NCI-H1694 (cell line): ENCODE results near the gene TMEM218.
"Not testable (repeated sequence)": the region's sequence is repeated elsewhere in the genome, so short reads cannot be mapped to it uniquely, and the experiment has no call there.

Experiments used
- DNase-seq: peaks from one replicate; lab custom pipeline; 2025; lab: John Stamatoyannopoulos, UW

TMEM218 gene

DNA sequence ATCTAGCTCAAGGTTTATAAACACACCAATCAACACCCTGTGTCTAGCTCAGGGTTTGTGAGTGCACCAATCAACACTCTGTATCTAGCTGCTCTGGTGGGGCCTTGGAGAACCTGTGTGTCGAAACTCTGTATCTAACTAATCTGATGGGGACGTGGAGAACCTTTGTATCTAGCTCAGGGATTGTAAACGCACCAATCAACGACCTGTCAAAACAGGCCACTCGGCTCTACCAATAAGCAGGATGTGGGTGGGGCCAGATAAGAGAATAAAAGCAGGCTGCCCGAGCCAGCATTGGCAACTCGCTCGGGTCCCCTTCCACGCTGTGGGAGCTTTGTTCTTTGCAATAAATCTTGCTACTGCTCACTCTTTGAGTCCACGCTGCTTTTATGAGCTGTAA, 21.3 kb downstream of the TMEM218 start:
- not testable (repeated sequence) for DNase-seq

DNA sequence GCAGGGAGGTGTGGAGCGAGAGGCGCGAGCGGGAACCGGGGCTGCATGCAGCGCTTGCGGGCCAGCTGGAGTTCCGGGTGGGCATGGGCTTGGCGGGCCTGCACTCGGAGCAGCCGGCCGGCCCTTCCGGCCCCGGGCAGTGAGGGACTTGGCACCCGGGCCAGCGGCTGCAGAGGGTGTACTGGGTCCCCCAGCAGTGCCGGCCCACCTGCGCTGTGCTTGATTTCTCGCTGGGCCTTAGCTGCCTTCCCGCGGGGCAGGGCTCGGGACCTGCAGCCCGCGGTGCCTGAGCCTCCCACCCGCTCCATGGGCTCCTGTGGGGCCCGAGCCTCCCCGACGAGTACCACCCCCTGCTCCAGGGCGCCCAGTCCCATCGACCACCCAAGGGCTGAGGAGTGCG, 21.9 kb downstream of the TMEM218 start:
- DNase-seq: not testable (repeated sequence)

DNA sequence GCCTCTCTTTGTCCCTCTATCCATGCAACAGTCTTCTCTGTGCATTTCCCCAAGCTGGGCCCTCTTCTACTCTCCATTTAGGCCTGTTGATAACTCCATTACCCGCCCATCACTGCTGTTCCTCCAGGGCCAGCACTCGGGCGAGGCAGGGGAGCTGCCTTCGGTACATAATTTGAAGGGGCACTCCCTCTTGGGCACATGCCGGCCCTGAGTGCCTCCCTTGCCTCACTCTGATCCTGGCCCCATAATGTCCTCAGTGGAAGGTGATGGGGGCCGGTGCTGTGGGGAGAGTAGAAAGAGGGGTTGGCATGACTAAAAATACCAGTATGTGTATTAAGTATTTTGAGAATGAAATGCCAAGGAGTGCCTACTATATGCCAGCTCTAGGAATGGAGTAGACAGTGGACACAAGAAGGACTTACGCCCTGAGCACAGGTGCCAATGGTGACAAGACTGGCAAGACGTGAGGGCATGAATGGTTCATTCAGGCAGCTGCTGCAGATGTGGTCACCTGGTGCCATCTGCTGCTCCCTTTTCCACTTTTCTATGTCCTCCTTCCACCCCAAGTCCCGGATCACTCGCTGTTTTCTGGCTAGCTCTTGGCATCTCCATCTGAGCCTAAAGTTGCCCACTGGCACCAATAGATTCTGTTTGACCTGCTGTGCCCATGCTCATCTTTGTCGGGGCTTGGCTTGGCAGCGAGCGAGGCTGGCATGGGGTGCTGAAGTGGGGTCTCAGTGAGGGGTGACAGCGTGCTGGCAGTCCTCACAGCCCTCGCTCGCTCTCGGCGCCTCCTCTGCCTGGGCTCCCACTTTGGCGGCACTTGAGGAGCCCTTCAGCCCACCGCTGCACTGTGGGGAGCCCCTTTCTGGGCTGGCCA, 22.6 kb downstream of the TMEM218 start:
- no peak for DNase-seq

DNA sequence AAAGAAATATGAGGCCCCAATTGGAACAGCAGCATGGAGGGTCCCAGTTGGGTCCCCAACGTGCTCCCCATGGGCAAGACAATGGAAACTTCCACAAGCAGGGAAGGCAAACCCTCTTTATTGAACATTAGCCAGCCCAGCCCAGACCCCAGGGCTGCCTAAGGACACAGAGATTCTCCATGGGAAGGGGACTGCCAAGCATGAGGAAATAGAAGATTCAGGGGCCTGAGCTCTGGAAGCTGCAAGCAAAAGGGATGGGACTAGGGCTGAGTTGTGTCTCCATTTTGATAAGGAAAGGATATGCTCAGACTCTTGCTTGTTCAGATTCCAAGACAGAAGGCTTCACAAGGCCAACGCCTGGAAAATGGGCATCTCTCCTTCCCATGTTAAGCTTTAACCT, 23.3 kb downstream of the TMEM218 start:
- DNase-seq: no peak

DNA sequence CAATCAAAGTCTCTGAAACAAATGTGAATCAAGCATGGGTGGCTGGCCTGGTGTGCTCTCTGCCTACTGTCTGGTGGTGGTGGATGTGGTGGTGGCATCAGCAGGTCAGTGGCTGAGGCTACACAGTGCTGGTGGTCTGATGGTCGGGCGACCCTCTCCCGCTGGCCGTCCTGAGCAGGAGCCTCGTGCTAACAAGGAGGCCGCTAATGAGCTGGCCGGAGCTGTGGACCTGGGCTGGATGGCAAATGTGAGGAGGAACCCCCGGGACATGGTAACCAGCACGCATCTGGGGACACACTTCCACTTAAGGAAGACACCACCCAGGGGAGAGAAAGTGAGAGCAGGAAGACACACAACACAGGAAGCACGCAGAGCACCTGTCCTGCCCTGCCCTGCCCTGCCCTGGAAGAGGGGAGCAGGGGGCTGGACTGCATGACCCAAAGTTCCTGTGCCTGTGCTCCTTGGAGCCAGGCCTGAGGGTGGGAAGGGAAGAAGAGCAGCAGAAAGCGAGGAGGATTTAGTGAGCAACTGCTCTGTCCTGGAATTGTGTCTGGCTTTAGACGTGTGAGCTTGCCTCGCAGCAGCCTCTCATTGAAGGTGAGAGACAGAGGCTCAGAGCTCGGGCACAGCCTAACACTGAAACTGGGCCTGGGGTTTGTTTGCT, 24.7 kb downstream of the TMEM218 start:
- no peak for DNase-seq

DNA sequence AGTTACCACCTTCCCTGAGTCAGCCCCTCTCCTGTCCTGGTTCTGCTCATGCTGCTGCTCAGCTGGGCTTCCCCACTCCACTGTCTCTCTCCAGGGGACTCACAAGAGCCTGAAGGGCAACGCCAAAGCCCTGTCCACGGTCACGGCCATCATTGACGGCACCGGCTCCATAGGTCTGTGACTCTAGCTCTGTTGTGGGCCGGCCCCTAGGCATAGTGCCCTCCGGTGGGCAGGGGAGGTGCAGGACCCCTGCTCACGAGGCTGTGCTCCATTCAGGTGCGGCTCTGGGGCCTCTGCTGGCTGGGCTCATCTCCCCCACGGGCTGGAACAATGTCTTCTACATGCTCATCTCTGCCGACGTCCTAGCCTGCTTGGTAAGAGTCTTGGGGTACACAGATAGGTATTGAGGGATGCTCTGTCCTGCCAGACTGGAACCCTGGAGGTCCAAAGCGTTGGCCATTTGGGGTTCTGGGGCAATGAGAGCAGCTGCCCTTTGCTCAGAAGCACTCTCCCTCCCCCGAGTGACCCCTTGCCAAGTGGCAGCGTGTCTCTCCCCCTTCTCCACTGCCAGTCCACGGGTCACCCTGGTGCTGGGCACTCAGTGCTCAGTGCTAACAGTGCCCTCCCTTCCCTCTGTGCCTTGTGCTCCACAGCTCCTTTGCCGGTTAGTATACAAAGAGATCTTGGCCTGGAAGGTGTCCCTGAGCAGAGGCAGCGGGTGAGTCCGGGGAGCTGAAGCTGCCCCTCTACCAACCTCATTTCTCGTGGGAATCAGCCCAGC, 25.9 kb downstream of the TMEM218 start:
- no peak for DNase-seq

DNA sequence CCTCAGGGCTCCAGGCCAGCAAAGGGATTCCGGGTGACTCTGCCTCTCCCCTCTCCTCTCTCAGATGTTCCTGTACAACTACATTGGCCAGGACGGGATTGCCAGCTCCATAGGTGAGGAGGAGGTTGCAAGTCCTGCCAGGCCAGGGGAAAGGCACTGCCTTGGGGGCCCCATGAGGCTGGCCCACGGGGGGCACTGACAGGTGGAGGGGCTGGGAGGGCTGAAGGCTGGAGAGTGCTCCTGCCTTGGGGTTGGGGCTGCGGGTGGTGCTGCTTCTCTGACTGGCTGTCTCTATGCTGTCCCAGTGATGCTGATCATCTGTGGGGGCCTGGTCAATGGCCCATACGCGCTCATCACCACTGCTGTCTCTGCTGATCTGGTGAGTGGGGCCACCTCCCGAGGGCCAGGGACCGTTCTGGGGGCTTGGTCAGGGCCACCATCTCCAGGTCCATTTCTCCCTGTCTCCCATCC, 26.6 kb downstream of the TMEM218 start:
- DNase-seq: no peak

DNA sequence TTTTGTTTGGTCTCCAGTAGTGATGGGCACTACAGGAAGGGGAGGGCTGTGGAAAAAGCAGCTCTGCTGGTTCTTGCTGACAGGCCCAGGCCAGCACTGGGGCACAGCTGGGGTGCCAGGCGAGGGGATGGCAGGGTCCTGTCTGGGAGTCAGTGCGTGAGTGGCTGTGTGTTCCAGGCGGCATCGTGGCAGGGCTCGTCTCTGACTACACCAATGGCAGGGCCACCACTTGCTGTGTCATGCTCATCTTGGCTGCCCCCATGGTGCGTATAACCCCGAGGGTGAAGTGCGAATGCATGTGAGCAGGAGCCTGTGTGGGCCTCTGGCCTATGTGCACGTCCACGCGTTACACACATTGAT, 27.4 kb downstream of the TMEM218 start:
- DNase-seq: no peak

DNA sequence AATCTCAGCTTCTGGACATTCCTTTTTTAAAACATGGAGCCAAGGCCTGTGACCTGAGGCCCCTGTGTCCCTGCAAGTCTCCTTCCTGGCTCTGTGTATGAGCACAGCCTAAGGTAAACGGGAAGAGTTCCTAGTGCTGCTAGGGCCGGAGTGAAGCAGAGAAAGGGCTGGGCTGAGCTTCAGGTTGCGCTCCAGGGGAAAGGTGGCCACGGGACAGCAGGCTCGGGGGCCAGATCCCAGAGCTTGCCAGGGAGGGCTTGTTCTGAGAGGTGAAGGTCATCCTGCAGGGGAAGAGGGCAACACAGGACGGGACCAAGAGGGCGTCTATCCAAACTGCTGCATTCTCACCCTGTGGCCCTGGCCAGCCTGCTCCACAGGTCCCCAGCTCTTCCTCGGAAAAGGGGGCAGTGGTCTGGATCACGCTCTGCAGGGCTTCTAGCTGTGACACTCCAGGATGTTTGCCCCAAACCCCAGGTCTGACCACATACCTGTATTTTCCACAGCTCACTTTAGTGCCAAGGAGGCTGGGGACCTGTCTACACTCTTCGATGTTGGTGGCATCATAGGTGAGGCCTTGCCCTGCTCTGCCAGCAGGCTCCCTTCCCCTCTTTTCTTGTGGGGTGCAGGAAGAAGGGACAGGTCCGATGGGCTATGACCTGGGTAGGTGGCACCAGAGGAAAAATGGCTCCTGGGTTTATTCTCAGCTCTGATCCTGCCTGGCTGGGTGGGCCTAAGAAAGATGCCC, 27.9 kb downstream of the TMEM218 start:
- DNase-seq: no peak

DNA sequence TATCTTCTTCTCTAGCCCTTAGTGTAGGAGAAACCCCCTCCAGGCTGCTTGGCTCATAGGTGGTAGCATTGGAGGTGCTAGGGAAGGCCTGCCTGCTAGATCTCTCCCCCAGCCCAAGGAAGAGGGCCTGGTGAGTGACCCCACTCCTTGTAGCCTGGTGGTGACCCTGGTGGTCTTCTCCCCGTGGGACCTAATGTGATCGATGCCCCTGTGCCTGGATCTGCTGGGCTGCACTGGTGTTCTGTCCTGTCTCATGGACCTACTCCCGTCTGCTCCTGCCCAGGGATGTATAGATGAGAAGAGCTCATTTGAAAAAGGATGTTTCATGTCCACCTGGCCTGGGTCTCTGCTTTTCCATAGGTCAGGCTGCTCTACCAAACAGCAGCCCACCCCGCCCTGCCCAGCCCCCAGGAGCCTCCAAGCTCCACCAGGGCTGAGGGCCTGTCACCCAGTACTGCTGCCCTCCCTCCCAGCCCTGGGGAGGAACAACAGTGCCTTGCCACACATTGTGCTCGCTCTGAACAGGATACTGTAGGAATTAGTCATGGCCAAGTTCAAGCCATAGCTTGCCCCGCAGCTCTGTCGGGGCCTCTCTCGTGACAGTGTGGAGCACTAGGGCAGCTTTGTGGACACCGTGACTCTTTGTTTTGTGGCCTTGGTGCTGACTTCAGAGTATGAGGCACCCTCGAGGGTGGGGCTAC, 28.7 kb downstream of the TMEM218 start:
- no peak for DNase-seq

DNA sequence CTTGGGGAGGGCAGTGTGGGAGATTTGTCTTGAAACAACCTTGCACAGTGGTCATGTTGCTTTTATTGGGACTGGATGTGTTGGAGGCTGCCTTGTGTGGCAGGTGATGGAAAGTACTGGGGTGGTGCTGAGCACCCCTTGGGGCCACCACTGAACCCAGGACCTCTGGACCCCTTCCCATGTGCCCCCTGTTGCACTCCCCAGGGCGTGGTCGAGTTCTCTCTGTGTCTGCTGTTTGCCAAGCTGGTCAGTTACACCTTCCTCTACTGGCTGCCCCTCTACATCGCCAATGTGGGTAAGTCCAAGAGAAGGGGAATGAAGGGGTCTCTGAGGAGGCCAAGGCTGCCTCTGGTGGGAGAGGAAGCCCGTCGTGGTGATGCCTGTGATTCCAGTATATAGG, 29.4 kb downstream of the TMEM218 start:
- DNase-seq: no peak

DNA sequence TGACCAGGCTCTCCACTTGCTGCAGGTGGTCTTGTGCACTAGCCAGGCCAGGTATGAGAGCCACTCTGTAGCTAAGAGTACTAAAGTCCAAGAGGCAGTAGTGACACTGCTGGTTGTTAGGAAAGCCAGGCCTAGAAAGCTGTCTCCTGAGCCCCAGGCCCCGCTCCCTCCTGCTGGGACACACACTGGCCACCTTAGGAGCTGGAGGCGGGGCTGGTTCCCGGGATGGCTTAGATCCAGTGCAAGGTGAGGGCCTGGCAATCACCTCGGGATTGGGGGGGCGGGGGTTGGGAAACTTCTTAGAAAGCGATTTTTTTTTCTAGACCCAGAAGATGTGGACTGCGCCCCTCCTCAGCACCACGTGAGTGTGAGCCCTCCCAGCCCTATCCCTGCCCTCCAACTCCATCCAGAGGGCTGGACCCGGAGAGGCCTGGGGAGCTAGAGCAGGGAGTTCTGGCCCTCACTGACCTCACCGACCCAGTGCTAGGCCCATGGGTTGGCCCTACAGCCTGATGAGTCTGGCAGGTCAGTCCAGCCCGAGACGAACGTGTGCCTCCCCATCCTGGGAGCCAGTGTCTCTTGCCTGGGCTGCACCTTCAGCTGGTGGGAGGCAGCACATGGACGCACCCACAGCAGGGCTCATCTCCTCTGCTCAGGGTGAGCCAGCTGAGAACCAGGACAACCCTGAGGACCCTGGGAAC, 30.2 kb downstream of the TMEM218 start:
- no peak for DNase-seq

DNA sequence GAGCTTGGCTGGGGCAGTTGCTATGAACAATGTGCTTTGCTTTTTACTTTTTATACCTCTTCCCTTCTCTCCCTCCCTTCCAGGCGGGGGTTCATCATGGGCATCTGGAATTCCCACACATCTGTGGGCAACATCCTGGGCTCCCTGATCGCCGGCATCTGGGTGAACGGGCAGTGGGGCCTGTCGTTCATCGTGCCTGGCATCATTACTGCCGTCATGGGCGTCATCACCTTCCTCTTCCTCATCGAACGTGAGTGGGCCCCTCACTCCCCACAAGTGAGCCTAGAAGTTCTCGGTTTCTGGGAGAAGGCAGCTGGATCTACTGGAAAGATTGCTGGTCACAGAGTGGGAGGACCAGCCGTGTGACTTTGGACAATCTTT, 30.9 kb downstream of the TMEM218 start:
- no peak for DNase-seq

DNA sequence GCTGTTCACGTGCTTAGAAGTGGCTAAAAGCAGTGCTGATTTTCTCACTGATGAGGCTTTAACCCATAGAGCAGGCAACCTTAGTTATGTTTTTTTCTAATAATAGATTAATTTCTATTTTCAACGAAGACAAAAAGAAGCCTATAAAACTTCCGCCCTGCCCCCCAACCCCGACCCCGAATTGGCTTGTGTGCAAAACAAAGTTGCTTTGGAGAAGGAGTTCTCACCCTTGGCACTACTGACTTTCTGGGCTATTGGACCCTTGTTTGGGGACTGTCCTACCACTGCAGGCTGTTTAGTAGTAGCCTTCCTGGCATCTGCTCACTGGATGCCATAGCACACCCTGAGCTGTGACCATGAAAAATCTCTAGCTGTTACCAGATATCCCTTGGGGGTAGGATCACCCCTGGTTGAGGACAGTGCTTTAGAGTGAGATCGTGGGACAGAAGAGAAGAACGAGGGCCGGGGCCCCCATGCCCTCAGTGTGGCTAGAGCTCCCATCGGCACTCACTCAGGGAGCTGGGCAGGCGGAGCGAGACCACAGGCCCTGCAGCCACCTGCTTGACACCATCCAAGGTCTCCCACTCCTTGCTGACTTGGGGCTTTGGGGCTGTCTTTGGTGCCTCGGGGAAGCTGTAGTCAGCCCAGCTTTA, 31.4 kb downstream of the TMEM218 start:
- DNase-seq: no peak

DNA sequence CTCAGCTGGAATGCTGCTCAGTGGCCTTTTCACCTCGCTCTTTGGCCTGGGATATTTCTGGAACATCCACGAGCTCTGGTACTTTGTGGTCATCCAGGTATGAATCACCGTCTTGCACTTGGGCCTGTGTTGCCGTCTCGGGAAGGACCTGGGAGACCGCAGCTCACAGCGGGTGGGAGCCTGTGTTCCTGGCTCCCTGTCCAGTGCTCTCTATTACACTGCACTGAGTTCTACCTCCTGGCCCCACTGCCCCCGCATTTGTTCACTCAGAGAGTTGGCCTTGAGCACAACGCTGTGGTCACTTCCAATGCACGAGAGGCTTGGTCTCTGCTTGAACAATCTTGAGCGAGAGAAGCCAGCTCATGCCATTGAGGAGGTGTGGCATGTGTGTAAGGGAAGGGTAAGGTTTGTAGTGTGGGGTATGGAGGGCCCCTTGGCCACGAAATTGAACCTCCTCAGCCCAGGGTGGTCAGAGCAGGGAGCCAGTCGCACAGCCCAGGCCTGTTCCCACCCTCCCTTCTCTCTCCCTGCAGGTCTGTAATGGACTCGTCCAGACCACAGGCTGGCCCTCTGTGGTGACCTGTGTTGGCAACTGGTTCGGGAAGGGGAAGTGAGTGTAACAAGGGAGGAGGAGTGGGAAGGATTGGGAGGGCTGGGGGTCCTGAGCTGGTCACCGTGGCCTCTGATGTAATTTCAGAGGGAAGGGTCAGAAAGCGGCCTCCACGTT, 32.1 kb downstream of the TMEM218 start:
- DNase-seq: no peak

DNA sequence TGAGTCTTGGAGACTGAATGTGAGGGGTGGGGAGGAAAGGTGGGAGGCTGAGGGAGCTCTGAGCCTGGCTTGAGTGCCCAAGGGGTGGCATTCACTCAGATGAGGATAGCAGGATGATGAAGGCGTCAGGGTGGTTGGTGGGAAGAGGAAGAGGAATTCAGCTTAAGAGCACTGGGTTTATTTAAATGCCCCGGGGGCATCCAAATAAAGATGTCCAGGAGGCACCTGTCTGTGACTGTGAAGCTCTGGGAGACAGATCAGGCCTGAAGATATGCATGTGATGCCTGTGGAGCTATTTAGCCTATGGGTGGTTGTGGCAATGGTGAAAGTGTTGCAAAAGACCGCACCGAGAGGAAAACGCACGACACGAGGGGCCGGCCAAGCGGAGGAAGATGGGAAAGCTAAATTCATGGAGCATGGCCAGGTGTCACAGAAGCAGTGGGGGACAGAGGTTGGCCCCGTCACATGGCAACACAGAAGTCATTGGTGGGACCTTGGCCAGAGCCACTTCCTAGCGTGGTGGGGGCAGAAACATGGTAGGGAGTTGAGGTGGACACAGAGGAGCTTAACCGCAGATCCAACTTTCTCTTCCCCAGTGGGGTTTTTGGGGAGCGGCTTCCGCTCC, 32.8 kb downstream of the TMEM218 start:
- DNase-seq: no peak

DNA sequence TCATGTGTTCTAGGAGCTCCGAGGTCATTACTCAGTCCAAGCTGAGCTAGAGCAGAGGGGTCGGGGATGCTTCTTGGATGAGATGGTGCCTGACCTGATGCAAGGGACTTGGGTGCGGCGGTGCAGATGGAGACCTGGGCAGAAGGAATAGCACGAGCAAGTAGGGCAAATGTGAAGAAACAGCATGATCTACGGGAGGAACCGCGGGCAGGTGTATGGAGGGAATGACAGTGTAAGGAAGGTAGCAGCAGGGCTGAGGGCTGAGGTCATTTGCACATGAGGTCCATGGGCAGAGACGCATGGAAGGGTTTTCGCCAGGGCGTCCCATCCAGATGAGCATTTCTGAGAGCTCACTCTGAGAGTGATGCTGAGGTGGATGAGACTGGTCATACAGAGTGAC, 33.4 kb downstream of the TMEM218 start:
- no peak for DNase-seq

DNA sequence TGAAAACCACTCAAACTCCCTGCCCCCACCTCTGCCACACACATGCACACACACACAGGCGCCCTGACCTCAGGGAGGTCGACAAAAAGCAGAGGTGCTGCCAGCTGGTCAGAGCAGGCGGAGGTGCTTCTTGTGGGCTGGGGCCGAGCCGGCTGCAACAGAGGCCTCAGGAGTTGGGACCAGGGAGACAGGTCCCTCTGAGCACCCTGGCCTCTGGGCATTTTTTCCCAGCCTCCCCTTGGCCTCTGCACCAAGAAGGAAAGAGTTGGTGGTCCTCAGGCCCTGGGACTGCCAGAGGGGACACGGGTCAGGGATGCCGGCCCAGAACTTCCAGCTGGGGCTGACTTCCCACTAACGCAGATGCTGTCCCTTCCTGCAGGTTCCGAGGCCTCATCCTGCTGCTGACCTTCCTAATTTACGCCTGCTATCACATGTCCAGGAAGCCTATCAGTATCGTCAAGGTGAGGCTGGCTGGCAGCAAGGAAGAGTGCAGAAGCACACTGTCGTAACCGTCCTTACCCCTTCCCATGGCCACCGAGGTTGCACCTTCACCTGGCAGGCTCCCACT, 35.0 kb downstream of the TMEM218 start:
- DNase-seq: no peak

DNA sequence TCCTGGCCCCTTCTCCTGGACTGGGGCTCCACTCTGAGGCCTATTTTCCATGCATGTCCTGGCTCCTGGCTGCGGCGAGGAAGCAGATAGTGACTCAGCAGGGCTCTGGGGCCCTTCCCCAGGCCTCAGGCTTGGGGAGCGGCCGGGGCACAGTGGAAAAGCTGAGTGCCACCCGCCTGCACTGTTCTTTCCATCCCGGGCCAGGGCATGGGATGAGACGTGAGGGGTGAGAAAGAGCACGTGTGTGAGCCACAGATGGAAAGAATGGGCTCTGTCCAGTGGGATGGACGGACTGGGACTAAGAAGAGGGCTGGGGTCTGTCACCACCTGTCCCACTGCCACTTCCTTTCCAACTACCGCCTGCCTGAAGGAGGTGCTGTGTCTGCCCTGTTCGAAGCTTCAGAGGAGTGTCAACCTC, 35.5 kb downstream of the TMEM218 start:
- DNase-seq: no peak
